Coronary artery (tissue), 2 donors: ENCODE results near the gene ARRDC3.
"Not testable (repeated sequence)": the region's sequence is repeated elsewhere in the genome, so short reads cannot be mapped to it uniquely, and the experiment has no call there.

Experiments
- DNase-seq: peaks from one replicate; pipeline ENCODE4 v3.0.0-alpha.2; 2017; ENCODE audit warnings: low spot score
- H3K27ac ChIP-seq, 2 donors: fragments of 200-600 bp; sonication (generic); one replicate each; pipeline ENCODE4 v1.5.1; 2016 to 2019
- H3K4me3 ChIP-seq: fragments of 200-600 bp; sonication (generic); 2 replicates; pipeline ENCODE4 v1.5.1; 2016; ENCODE audit warnings: mild to moderate bottlenecking, moderate library complexity
- CTCF ChIP-seq: fragments of 200-600 bp; sonication (generic); IDR thresholded peaks from one replicate; pipeline ENCODE4 v1.5.1; 2019; ENCODE audit warnings: antibody characterized with exemption

ARRDC3 gene

GRCh38 chr5:91343916-91344315 lies 39.2 kb downstream of the ARRDC3 start:
- no peak for TF ChIP-seq CTCF
- no peak overlapping the region for H3K27ac ChIP-seq
- no peak for DNase-seq

GRCh38 chr5:91342931-91343330 lies 40.2 kb downstream of the ARRDC3 start:
- not testable (repeated sequence) for DNase-seq

More at GRCh38 chr5:91343916-91344315, 39.2 kb downstream of the ARRDC3 start:
- H3K4me3 ChIP-seq = no peak overlapping the region

GRCh38 chr5:91341154-91341553 lies 42.0 kb downstream of the ARRDC3 start:
- TF ChIP-seq CTCF = no peak
- H3K4me3 ChIP-seq = no peak overlapping the region

More at GRCh38 chr5:91342931-91343330, 40.2 kb downstream of the ARRDC3 start:
- H3K4me3 ChIP-seq, H3K27ac ChIP-seq: not testable (repeated sequence)

GRCh38 chr5:91340532-91340931 lies 42.6 kb downstream of the ARRDC3 start:
- H3K4me3 ChIP-seq = no peak overlapping the region
- H3K27ac ChIP-seq = no peak overlapping the region
- TF ChIP-seq CTCF = no peak
- no peak for DNase-seq

More at GRCh38 chr5:91341154-91341553, 42.0 kb downstream of the ARRDC3 start:
- H3K27ac ChIP-seq = no peak overlapping the region
- no peak for DNase-seq

GRCh38 chr5:91339063-91339705 lies 43.9 kb downstream of the ARRDC3 start:
- Histone ChIP-seq H3K4me3 (no peak overlapping the region), H3K27ac (no peak overlapping the region)
- DNase-seq = no peak
- TF ChIP-seq CTCF = no peak

- no peak for TF ChIP-seq CTCF
- Histone ChIP-seq H3K4me3 (no peak overlapping the region), H3K27ac (no peak overlapping the region)
- DNase-seq = no peak
These were observed 50.7 kb downstream of the ARRDC3 start for GRCh38 chr5:91332267-91333045.

GRCh38 chr5:91331705-91332104 lies 51.4 kb downstream of the ARRDC3 start:
- no peak for TF ChIP-seq CTCF
- no peak overlapping the region for H3K27ac ChIP-seq
- DNase-seq = no peak
- no peak overlapping the region for H3K4me3 ChIP-seq
